GM12891 (cell line): ENCODE results near the gene KNDC1.

ENCODE experiments used
- PAX5 ChIP-seq: IDR thresholded peaks from 2 replicates; pipeline ENCODE4 v1.6.1; 2011; ENCODE audit warnings: low read length, moderate library complexity, mild to moderate bottlenecking; ENCODE audit not compliant: insufficient read depth, severe bottlenecking
- POLR2A ChIP-seq: IDR thresholded peaks from 2 replicates; pipeline ENCODE4 v1.6.1; 2011; ENCODE audit warnings: low read depth, low read length, control low read depth
- POLR2AphosphoS5 ChIP-seq: IDR thresholded peaks from 2 replicates; pipeline ENCODE4 v1.6.1; 2011; ENCODE audit warnings: low read depth, low read length, control low read depth
- POU2F2 ChIP-seq: IDR thresholded peaks from 2 replicates; pipeline ENCODE4 v1.6.1; 2011; ENCODE audit warnings: low read depth, mild to moderate bottlenecking, control low read depth, low read length, moderate library complexity
- SPI1 ChIP-seq: IDR thresholded peaks from 2 replicates; pipeline ENCODE4 v1.6.1; 2011; ENCODE audit warnings: low read depth, low read length, control low read depth
- TAF1 ChIP-seq: IDR thresholded peaks from 2 replicates; pipeline ENCODE4 v1.6.1; 2011; ENCODE audit warnings: low read depth, low read length, control low read depth

DNA sequence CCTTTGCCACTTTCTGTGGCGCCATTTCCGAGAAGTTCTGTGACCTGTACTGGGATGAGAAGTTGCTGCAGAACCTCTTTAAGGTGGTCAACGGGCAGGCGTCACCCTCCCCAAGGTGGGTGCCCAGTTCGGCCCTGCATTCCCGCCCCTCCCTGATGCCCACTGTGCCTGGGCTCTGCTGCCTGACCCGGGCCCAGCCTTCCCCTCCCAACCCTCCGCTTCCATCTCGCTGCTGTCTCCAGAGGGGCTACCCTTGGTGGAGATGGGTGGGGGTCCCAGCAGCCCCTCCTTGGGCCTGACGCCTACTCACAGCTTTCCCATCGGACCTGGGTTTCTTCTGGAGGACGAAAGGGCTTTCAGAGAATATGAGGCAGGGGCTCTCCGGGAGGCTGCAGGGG lies 39.5 kb downstream of the KNDC1 start:
- TF ChIP-seq POLR2A (no peak), PAX5 (no peak), POLR2AphosphoS5 (no peak), TAF1 (no peak), SPI1 (no peak), POU2F2 (no peak)
